Activated CD4-positive, alpha-beta memory T cell treated with anti-CD3 and anti-CD28 coated beads, Interleukin-2, amount 10 ng/mL, durations not matched to agents 7 days and 5 days (primary cell): ENCODE measurements around the gene NXPE3. TPM values are rescaled to one million over a fixed set of nuclear protein-coding genes. Genes with fewer than 3 reads are reported as not detected.

ENCODE experiments used
- CTCF ChIA-PET: fragments of 350-600 bp; sonication (Branson Sonifier 250); formaldehyde crosslinking; loops from one replicate; lab custom pipeline; 2021; ENCODE audit warnings: antibody characterized with exemption, inconsistent platforms; lab: Charles Lee
- POLR2A ChIA-PET: fragments of 350-600 bp; sonication (Branson Sonifier 250); formaldehyde crosslinking; loops from one replicate; lab custom pipeline; 2021; ENCODE audit warnings: antibody characterized with exemption; lab: Charles Lee
- DNase-seq: peaks from one replicate; pipeline ENCODE4 v3.0.0-alpha.2; 2020
- H3K27ac Mint-ChIP-seq: one replicate; pipeline ENCODE4 v1.8.0; 2021; ENCODE audit warnings: mild to moderate bottlenecking, mixed read lengths
- H3K27me3 Mint-ChIP-seq: one replicate; pipeline ENCODE4 v1.8.0; 2021; ENCODE audit warnings: mixed read lengths
- H3K36me3 Mint-ChIP-seq: one replicate; pipeline ENCODE4 v1.8.0; 2021; ENCODE audit warnings: low read depth, mixed read lengths
- H3K4me1 Mint-ChIP-seq: one replicate; pipeline ENCODE4 v1.8.0; 2021; ENCODE audit warnings: mixed read lengths
- H3K4me3 Mint-ChIP-seq: one replicate; pipeline ENCODE4 v1.8.0; 2021; ENCODE audit warnings: mild to moderate bottlenecking, mixed read lengths
- H3K9me3 Mint-ChIP-seq: one replicate; pipeline ENCODE4 v1.8.0; 2021; ENCODE audit warnings: mixed read lengths
- total RNA-seq, 2 experiments: library from RNA; stranded (reverse); gene quantifications; one replicate each; pipeline ENCODE4 v1.2.3, GENCODE V29; 2021

The NXPE3 gene
- total RNA-seq, 2 experiments from 2014 or later = 22.4 to 23.6 TPM

- ChIA-PET CTCF (interaction anchor here (1.0 to 1.9 kb wide), 11 partner anchors 10 to 379 kb away, joined by 3 to 17 read pairs (median 5); partner anchors contain the start of gene CEP97), POLR2A (interaction anchor here (0.8 to 13.1 kb wide), 43 partner anchors 8 to 1140 kb away, joined by 3 to 374 read pairs (median 6); partner anchors contain the start of genes CEP97, NXPE3, PCNP and RPL24)
- H3K4me1 Mint-ChIP-seq = peaks cover 50% of the 10 kb centered on the region
- H3K27ac Mint-ChIP-seq = peak overlapping the region; percentile 100
- peak; percentile 69 for DNase-seq
- peak overlapping the region; percentile 98 for H3K4me3 Mint-ChIP-seq
- H3K27me3 Mint-ChIP-seq = no peaks in the 10 kb centered on the region
- peaks cover 59% of the 10 kb centered on the region for H3K36me3 Mint-ChIP-seq
- no peaks in the 10 kb centered on the region for H3K9me3 Mint-ChIP-seq
These were observed 70.8 kb downstream of the NXPE3 start for GRCh38 chr3:101849714-101850245.

GRCh38 chr3:101850246-101851051 is 71.4 kb downstream of the NXPE3 start:
- peak; percentile 64 for DNase-seq
- POLR2A ChIA-PET = interaction anchor here (0.8 to 13.1 kb wide), 54 partner anchors 8 to 1141 kb away, joined by 3 to 374 read pairs (median 6); partner anchors contain the start of genes CEP97, NXPE3, PCNP and RPL24
- CTCF ChIA-PET = interaction anchor here (1.0 to 2.6 kb wide), 15 partner anchors 20 to 378 kb away, joined by 3 to 19 read pairs (median 5); partner anchors contain the start of gene CEP97
- H3K4me1 Mint-ChIP-seq = peaks cover 56% of the 10 kb centered on the region
- H3K27ac Mint-ChIP-seq = peak overlapping the region; percentile 100
- no peaks in the 10 kb centered on the region for H3K9me3 Mint-ChIP-seq
- peak overlapping the region; percentile 98 for H3K4me3 Mint-ChIP-seq
- H3K36me3 Mint-ChIP-seq = peaks cover 66% of the 10 kb centered on the region
- H3K27me3 Mint-ChIP-seq = no peaks in the 10 kb centered on the region

GRCh38 chr3:101851072-101851770 is 72.2 kb downstream of the NXPE3 start:
- Mint-ChIP-seq H3K27me3 (no peaks in the 10 kb centered on the region), H3K4me1 (peaks cover 60% of the 10 kb centered on the region), H3K36me3 (peaks cover 67% of the 10 kb centered on the region), H3K27ac (peak overlapping the region; percentile 100), H3K9me3 (no peaks in the 10 kb centered on the region), H3K4me3 (peak overlapping the region; percentile 98)
- ChIA-PET POLR2A (interaction anchor here (0.7 to 13.1 kb wide), 29 partner anchors 9 to 378 kb away, joined by 3 to 374 read pairs (median 5); partner anchors contain the start of genes NXPE3 and PCNP), CTCF (interaction anchor here (0.8 to 2.6 kb wide), 9 partner anchors 21 to 378 kb away, joined by 3 to 19 read pairs (median 3); no protein-coding TSS in a partner anchor)
- DNase-seq = no peak

- H3K4me3 Mint-ChIP-seq = peak overlapping the region; percentile 98
- no peak for DNase-seq
- POLR2A ChIA-PET = interaction anchor here (0.7 to 13.1 kb wide), 30 partner anchors 10 to 377 kb away, joined by 3 to 374 read pairs (median 5); partner anchors contain the start of genes CEP97, NXPE3 and PCNP
- H3K9me3 Mint-ChIP-seq = no peaks in the 10 kb centered on the region
- H3K27me3 Mint-ChIP-seq = no peaks in the 10 kb centered on the region
- peak overlapping the region; percentile 100 for H3K27ac Mint-ChIP-seq
- CTCF ChIA-PET = interaction anchor here (0.8 to 2.6 kb wide), 11 partner anchors 22 to 377 kb away, joined by 3 to 19 read pairs (median 3); no protein-coding TSS in a partner anchor
- H3K36me3 Mint-ChIP-seq = peaks cover 74% of the 10 kb centered on the region
- peaks cover 66% of the 10 kb centered on the region for H3K4me1 Mint-ChIP-seq
These were observed 73.1 kb downstream of the NXPE3 start for GRCh38 chr3:101851850-101852714.

- DNase-seq = no peak
- peak overlapping the region; percentile 98 for H3K4me3 Mint-ChIP-seq
- CTCF ChIA-PET = interaction anchor here (0.8 to 2.6 kb wide), 4 partner anchors 26 to 376 kb away, joined by 3 to 19 read pairs (median 7); no protein-coding TSS in a partner anchor
- H3K4me1 Mint-ChIP-seq = peaks cover 69% of the 10 kb centered on the region
- no peaks in the 10 kb centered on the region for H3K9me3 Mint-ChIP-seq
- peaks cover 84% of the 10 kb centered on the region for H3K36me3 Mint-ChIP-seq
- POLR2A ChIA-PET = interaction anchor here (0.9 to 13.1 kb wide), 9 partner anchors 20 to 371 kb away, joined by 4 to 374 read pairs (median 12); partner anchors contain the start of gene CEP97
- H3K27me3 Mint-ChIP-seq = no peaks in the 10 kb centered on the region
- peak overlapping the region; percentile 24 for H3K27ac Mint-ChIP-seq
These were observed 74.2 kb downstream of the NXPE3 start for GRCh38 chr3:101852983-101853840.

- no peak for DNase-seq
- ChIA-PET CTCF (no interaction called here), POLR2A (interaction anchor here (1.2 to 13.1 kb wide), 4 partner anchors 21 to 110 kb away, joined by 3 to 374 read pairs (median 32); no protein-coding TSS in a partner anchor)
- Mint-ChIP-seq H3K4me1 (peaks cover 70% of the 10 kb centered on the region), H3K9me3 (no peaks in the 10 kb centered on the region), H3K27ac (no peak overlapping the region), H3K4me3 (no peak overlapping the region), H3K27me3 (no peaks in the 10 kb centered on the region), H3K36me3 (peaks cover 90% of the 10 kb centered on the region)
These were observed 75.0 kb downstream of the NXPE3 start for GRCh38 chr3:101853982-101854381.

GRCh38 chr3:101854608-101855304 is 75.7 kb downstream of the NXPE3 start:
- Mint-ChIP-seq H3K36me3 (peaks cover 98% of the 10 kb centered on the region), H3K4me1 (peaks cover 73% of the 10 kb centered on the region), H3K9me3 (no peaks in the 10 kb centered on the region), H3K27me3 (no peaks in the 10 kb centered on the region), H3K27ac (peak overlapping the region; percentile 36), H3K4me3 (no peak overlapping the region)
- CTCF ChIA-PET = no interaction called here
- no peak for DNase-seq
- POLR2A ChIA-PET = interaction anchor here (1.0 to 13.1 kb wide), 7 partner anchors 9 to 370 kb away, joined by 3 to 374 read pairs (median 4); no protein-coding TSS in a partner anchor

GRCh38 chr3:101857301-101857741 is 78.3 kb downstream of the NXPE3 start:
- Mint-ChIP-seq H3K36me3 (peaks cover 96% of the 10 kb centered on the region), H3K27ac (no peak overlapping the region), H3K4me3 (peak overlapping the region; percentile 7), H3K4me1 (peaks cover 72% of the 10 kb centered on the region), H3K27me3 (no peaks in the 10 kb centered on the region), H3K9me3 (no peaks in the 10 kb centered on the region)
- ChIA-PET CTCF (interaction anchor here (1.0 kb wide), 1 partner anchor 368 kb away, joined by 5 read pairs; no protein-coding TSS in a partner anchor), POLR2A (interaction anchor here (0.9 to 13.1 kb wide), 6 partner anchors 8 to 368 kb away, joined by 3 to 374 read pairs (median 6); partner anchors contain the start of gene NFKBIZ)
- no peak for DNase-seq

GRCh38 chr3:101858464-101859030 is 79.5 kb downstream of the NXPE3 start:
- no peak for DNase-seq
- ChIA-PET CTCF (no interaction called here), POLR2A (interaction anchor here (0.7 to 13.1 kb wide), 5 partner anchors 9 to 367 kb away, joined by 3 to 374 read pairs (median 3); partner anchors contain the start of gene NFKBIZ)
- Mint-ChIP-seq H3K27me3 (no peaks in the 10 kb centered on the region), H3K27ac (peak overlapping the region; percentile 22), H3K4me3 (no peak overlapping the region), H3K36me3 (peaks cover 90% of the 10 kb centered on the region), H3K4me1 (peaks cover 61% of the 10 kb centered on the region), H3K9me3 (no peaks in the 10 kb centered on the region)
